MG63 (cell line): Measurements from ENCODE around the gene PARM1. TPM values are rescaled to one million over a fixed set of nuclear protein-coding genes. Genes with fewer than 3 reads are reported as not detected.
A peak's percentile ranks its signal among the peaks of the same experiment; 100 is the strongest.

ENCODE experiments used
- DNase-seq: peaks from one replicate; pipeline ENCODE4 v3.0.0-alpha.2; 2020
- H3K27me3 ChIP-seq: fragments of 250-450 bp; sonication (Bioruptor Pico); 2 replicates; pipeline ENCODE4 v1.5.1; 2020; ENCODE audit warnings: mild to moderate bottlenecking, moderate library complexity
- H3K36me3 ChIP-seq: fragments of 250-450 bp; sonication (Bioruptor Pico); 2 replicates; pipeline ENCODE4 v1.5.1; 2020; ENCODE audit warnings: mild to moderate bottlenecking, moderate library complexity
- H3K4me3 ChIP-seq: fragments of 250-450 bp; sonication (Bioruptor Pico); 2 replicates; pipeline ENCODE4 v1.5.1; 2020; ENCODE audit warnings: mild to moderate bottlenecking, moderate library complexity
- H3K9me3 ChIP-seq: fragments of 250-450 bp; sonication (Bioruptor Pico); 2 replicates; pipeline ENCODE4 v1.5.1; 2020; ENCODE audit warnings: mild to moderate bottlenecking, moderate library complexity
- total RNA-seq: library from RNA; depleted of rRNA; stranded (reverse); fragments of >200 nt; shearing (Covaris generic); gene quantifications from 2 replicates; pipeline ENCODE4 v1.2.3, GENCODE V29; 2014; ENCODE audit warnings: low replicate concordance

PARM1 gene
- total RNA-seq, 1 experiment from 2014 or later, result not detected

DNA sequence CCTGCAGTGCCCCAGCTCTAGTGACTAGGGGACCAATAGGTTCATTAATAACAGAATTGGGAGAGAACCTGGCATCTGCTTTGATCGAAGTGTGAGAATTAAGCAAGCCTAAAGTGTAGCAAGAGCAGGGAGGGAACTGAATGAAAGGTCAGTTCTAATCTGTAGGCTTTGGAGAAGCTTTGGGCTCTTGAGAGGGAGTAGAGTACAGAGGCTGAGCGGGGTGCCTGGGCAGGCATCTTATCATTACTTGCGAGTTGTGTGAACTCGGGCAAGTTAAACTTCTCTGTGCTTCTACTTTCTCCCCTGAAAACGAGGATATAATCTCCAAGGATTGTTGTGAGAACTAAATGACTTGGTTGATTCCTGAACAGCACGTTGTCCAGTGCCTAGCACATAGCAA, 906 bp upstream of the PARM1 start:
- Histone ChIP-seq H3K27me3 (peaks cover 21% of the 10 kb centered on the region), H3K9me3 (no peaks in the 10 kb centered on the region), H3K4me3 (no peak overlapping the region), H3K36me3 (no peaks in the 10 kb centered on the region)
- no peak for DNase-seq

DNA sequence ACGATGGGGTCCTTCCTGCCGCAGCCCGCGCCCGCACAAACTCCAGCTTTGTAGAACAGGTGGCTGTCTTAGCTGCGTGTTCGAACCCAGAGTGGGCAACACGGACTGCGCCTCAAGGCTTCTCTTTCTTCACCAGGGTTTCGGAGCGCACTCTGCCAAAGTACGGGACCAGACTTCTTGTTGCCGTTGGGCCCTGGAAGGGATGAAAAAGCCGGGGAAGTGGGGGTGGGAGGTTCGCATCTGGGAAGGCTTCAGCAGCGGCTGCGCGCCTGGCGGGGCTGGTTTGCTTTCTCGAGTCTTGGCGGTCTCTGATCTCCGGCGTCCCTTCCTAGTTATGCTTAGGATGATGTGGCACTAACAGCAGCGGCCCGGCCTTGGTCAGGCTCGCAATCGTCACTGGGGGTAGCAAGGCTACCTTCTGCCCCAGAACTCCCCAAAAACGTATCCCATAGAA, 673 bp downstream of the PARM1 start:
- no peak for DNase-seq
- Histone ChIP-seq H3K36me3 (no peaks in the 10 kb centered on the region), H3K4me3 (no peak overlapping the region), H3K27me3 (peaks cover 22% of the 10 kb centered on the region), H3K9me3 (no peaks in the 10 kb centered on the region)

DNA sequence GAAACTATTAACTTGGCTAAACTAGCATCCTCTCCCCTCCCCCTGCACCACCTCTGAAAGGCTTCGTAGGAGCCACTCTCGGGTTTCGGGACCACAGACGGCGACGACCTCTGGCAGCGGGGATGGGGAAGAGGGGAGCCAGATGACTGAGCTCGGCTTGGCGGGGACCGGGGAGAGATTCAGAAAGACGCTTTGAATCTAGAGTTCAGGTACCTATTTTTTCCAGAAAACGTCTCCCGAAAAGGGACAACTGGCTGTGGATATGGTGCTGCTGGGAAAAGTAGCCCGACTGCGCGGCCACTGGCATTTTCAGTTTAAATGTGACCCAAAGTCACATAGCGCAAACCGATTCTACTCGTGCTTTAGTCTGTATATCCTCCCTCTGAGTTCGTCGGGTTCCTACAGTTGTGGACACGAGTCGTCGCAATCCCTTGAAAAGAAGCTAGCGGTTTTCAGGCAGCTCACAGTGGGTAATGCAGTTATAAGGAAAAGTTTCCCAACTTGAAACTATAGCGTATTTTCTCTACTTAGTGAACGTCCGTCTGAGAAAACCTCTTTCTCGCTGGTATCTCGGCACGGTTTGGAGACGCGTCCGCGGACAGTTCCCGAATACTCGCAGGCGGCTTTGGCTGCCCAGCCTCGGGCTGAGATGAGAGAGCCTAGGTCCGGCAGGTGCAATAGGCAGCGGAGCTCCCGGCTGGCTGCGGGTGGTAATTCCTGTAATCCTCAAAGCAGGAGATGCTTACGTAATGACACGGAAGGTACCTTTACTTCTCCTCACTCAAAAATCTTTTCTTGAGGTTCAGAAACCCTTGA, 1.3 kb downstream of the PARM1 start:
- peak; percentile 10 for DNase-seq
- Histone ChIP-seq H3K4me3 (peak overlapping the region; percentile 1; the same call in 1 of the 2 replicates), H3K36me3 (no peaks in the 10 kb centered on the region), H3K27me3 (peaks cover 22% of the 10 kb centered on the region), H3K9me3 (no peaks in the 10 kb centered on the region)

DNA sequence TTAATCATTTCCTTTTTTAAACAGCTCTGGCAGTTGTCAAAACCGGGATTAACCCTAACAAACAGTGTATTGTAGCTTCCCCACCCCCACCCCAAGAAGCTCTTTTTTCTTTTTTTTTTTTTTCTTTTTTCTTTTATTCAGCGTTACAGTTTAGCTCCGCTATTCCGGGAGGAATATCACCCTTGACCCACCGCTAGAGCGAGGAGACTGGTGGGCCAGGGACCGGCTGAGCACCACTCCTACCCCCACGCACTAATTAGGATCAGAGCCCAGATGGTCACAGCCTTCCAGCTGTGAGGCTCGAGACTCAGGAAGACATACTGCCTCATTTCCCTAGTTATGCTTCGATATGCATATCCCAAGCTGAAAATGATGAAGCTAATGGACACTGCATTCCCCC, 2.0 kb downstream of the PARM1 start:
- Histone ChIP-seq H3K27me3 (peaks cover 22% of the 10 kb centered on the region), H3K4me3 (no peak overlapping the region), H3K9me3 (no peaks in the 10 kb centered on the region), H3K36me3 (no peaks in the 10 kb centered on the region)
- DNase-seq, result no peak

DNA sequence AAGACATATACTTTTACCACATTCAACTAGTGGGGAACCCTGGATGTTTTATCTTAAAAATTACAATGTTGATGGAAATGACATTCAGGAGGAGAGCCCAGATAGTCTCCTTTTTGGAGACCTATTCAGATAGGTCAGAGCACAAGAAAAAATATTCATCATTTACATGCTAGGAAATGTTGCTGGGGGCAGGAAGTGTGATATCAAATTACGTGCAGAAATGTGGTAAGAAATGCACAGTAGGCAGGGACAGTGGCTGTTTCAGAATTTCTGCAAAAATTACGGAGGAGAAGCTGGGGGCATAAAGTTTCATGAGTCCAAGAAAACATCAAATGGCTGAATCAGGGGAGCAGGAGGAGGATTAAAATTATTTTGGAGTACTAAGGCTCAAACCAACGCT, 8.2 kb downstream of the PARM1 start:
- H3K36me3 ChIP-seq, result no peaks in the 10 kb centered on the region
- no peaks in the 10 kb centered on the region for H3K9me3 ChIP-seq
- H3K27me3 ChIP-seq, result 0 out of 2 replicates have a peak, but pooled peaks cover 2% of the 10 kb centered on the region
- DNase-seq, result no peak
- H3K4me3 ChIP-seq, result no peak overlapping the region

DNA sequence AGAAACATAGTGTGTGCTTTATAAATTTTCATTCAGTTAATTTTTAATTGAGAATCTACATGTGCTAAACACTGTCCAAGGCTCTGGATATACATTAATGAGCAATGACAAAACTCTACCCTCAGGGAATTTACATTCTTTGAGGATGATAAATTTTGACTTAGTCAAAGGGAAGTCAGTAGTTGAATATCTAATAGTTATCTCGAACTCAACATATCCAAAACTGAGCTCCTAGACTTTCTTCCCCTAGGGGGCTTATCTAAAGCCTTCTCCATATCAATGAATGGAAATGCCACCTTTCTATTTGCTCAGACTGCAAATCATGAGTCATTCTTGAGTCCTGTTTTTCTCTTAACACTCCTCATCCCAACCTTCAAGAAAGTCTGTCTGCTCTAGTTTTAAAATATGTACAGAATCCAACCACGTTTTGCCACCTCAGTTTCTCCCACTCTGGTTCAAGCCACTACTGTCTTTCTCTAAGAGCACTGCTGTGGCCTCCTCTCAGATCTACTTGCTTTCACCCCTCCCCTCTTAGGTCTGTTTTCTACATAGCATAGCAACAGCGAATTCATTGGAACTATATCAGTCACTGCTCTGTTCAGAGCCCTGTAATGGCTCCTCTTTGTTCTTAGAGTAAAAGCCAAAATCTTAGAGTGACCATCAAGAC, 9.5 kb downstream of the PARM1 start:
- no peak for DNase-seq
- H3K27me3 ChIP-seq, result 0 out of 2 replicates have a peak, but pooled peaks cover 2% of the 10 kb centered on the region
- no peaks in the 10 kb centered on the region for H3K36me3 ChIP-seq
- no peak overlapping the region for H3K4me3 ChIP-seq
- no peaks in the 10 kb centered on the region for H3K9me3 ChIP-seq

DNA sequence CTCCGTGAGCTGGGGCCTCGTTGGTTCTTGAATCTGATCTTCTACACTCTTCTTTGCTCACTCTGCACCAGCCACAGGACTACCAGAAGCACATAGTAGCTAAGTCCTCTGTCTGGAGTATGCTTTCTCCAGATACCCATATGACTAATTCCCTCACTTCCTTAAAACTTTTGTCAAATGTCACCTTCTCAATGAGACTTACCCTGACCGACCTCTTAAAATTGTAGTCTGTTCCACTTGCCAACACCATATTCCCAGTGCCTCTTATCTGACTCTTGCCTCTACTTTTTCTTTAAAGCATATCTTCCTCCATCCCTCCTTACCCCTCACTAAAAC, 10.0 kb downstream of the PARM1 start:
- Histone ChIP-seq H3K4me3 (no peak overlapping the region), H3K36me3 (no peaks in the 10 kb centered on the region), H3K9me3 (no peaks in the 10 kb centered on the region), H3K27me3 (0 out of 2 replicates have a peak, but pooled peaks cover 2% of the 10 kb centered on the region)
- DNase-seq, result no peak

DNA sequence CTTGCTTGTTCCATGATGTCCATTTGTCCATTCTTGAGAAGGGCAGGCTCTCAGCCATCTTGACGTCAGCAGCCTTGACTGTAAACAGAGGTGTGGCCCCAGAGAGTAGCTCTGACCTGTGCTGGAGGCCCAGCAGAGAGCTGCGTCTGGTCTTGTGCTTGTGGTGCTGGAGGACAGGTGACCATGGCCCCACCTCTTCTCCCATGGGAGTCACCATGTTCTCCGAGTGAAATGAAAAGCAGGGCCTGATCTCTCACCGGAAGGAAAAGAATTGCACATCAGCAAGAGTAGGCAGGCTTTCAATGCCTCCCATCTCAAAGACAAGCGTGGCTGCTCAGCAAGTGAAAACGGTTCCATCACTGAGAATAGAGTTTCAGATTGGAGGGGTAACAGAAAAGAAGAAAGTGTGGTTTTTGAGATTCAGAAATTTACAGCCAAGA, 11.5 kb downstream of the PARM1 start:
- Histone ChIP-seq H3K36me3 (no peaks in the 10 kb centered on the region), H3K27me3 (no peaks in the 10 kb centered on the region), H3K4me3 (no peak overlapping the region), H3K9me3 (no peaks in the 10 kb centered on the region)
- DNase-seq, result no peak

DNA sequence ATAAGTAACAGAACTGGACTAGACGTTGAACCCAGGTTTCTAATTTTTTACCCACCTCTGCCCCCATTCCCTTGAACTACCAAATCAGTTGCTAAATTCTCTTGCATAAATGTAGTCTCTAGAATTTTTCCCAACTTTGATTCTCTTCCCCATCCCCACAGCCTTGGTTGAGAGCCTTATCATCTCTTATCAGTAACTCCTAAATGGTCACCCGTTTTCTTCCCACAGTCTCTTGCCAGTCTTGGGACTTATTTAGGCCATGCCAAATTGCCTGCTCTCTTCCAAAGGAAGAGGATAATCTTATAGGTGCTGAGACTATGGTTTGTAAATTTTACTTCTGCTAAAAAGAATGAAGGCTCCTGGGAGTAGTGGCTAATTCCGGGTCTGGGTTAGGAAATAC, 13.3 kb downstream of the PARM1 start:
- H3K36me3 ChIP-seq, result no peaks in the 10 kb centered on the region
- no peak for DNase-seq
- no peak overlapping the region for H3K4me3 ChIP-seq
- no peaks in the 10 kb centered on the region for H3K27me3 ChIP-seq
- no peaks in the 10 kb centered on the region for H3K9me3 ChIP-seq

DNA sequence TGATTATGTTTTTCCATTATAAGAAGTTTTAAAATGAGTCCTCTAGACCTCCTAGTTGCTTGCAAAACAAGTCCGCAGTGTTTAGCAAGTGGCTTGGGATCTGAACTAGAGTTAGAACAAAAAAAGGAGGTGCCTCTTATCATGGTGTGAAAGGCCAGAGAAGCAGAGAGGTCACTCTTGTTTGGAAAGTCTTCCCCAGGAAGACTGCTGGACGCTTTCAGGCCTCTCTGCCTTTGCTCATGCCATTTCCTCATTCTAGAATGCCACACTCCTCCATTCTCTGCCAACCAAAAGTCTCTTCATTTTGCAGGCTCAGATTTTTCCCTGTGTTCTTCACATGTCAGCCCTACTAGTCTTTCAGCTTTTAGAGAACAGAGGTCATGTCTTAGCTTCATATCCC, 14.9 kb downstream of the PARM1 start:
- Histone ChIP-seq H3K27me3 (no peaks in the 10 kb centered on the region), H3K9me3 (no peaks in the 10 kb centered on the region), H3K4me3 (no peak overlapping the region), H3K36me3 (no peaks in the 10 kb centered on the region)
- no peak for DNase-seq

DNA sequence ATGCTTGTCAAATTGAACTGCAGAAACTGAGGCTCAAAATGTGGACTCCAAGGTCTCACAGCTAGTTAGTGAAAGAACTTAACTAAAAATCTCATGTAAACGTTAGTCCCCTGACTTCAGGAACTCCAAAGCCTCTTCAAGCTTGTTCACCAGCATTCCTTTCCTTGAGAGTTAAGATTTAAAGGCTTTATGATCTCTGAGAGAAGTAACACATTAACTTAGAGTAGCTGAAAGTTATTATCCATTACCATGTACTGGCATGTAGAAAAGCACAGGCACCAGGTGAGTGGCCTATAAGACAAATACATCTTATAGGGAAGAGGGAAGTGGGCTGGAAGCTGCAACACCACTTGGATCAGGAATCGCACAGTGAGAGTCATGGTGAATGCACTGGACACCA, 15.3 kb downstream of the PARM1 start:
- no peak for DNase-seq
- no peaks in the 10 kb centered on the region for H3K9me3 ChIP-seq
- H3K36me3 ChIP-seq, result no peaks in the 10 kb centered on the region

DNA sequence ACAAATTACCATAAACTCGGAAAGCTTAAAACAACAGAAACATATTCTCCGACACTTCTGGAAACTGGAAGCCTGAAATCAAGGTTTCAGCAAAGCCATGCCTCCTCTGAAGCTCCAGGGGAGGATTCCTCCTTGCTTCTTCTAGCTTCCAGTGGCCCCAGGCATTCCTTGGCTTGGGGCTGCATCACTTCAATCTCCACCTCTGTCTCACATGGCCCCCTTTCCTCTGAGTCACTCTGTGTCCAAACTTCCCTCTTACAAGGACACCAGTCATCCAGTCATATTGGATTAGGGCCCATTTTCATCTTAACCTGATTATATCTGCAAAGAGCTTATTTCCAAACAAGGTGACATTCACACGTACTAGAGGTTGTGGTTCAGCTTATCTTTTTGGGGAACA, 17.3 kb downstream of the PARM1 start:
- Histone ChIP-seq H3K36me3 (no peaks in the 10 kb centered on the region), H3K4me3 (no peak overlapping the region), H3K9me3 (no peaks in the 10 kb centered on the region), H3K27me3 (no peaks in the 10 kb centered on the region)
- DNase-seq, result no peak

More for the DNA sequence above, 15.3 kb downstream of the PARM1 start:
- no peak overlapping the region for H3K4me3 ChIP-seq
- H3K27me3 ChIP-seq, result no peaks in the 10 kb centered on the region

DNA sequence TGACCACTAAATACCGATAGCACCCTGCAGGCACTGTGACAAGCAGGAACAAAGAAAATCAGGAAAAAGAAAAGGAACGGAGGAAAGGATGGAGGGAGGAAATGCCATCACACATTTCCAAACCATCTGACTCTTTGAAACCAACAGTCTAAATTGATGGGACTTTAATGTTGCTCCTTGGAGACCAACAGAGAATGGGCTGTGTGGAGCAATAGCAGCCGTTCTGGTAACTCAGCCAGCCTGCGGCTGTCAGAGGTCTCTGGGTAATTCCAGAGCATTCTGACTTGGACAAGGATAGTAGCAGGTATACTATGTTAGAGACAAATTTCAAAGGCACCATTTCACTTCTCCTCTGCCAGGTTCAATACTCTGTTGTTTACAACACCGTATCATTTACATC, 18.0 kb downstream of the PARM1 start:
- no peak overlapping the region for H3K4me3 ChIP-seq
- no peaks in the 10 kb centered on the region for H3K9me3 ChIP-seq
- DNase-seq, result no peak
- no peaks in the 10 kb centered on the region for H3K36me3 ChIP-seq
- no peaks in the 10 kb centered on the region for H3K27me3 ChIP-seq

DNA sequence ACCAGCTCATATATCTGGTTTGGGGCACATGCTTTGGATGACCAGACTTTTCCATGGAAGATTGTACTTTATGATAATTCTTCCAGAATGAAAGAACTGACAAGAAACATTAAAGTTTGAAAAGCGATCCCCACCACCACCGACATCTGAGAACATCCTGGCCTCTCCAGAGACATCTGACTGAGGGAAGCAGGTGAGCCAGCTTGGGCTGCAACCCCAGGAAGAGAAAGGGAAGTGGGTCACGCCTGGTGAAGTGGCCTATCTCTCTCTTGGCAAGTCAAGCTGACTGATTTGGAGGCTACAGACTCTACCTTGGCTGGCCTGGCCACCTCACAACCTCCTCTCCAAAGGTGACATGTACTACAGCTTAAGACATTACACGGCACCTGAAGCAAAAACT, 20.7 kb downstream of the PARM1 start:
- no peaks in the 10 kb centered on the region for H3K9me3 ChIP-seq
- H3K27me3 ChIP-seq, result no peaks in the 10 kb centered on the region
- no peaks in the 10 kb centered on the region for H3K36me3 ChIP-seq
- no peak overlapping the region for H3K4me3 ChIP-seq
- no peak for DNase-seq

DNA sequence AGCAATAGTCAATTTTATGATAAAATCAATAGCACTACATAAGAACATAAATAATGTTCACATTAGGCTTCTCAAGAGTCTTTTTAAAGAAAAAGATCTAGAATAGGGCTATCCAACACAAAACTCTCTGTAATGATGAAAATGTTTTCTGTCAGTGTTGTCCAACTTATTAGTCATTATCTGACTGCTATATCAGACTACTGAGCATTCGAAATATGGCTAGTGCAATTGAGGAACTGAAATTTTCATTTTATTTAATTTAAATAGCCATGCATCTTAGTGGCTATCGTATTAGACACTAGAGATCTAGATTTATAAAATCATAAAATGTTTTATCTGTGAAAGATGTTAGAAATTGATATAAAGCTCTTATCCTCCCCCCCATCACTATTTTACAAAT, 26.0 kb downstream of the PARM1 start:
- H3K27me3 ChIP-seq, result no peaks in the 10 kb centered on the region
- no peaks in the 10 kb centered on the region for H3K36me3 ChIP-seq
- H3K9me3 ChIP-seq, result no peaks in the 10 kb centered on the region
- no peak overlapping the region for H3K4me3 ChIP-seq
- DNase-seq, result no peak

DNA sequence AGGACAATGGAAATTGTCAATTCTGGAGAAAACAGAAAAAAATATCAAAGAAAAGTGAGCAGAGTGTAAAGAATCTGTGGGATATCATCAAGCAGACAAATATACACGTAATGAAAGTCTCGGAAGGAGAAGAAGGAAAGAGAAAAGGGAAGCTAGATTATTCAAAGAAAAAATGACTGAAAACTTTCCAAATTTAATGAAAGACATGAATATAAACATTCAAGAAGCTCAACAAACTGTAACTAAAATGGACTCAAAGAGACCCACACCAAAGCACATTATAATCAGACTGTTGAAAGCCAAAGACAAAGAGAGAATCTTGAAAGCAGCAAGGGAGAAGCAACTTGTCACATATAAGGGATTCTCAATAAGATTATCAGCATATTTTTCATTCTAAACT, 28.3 kb downstream of the PARM1 start:
- no peak overlapping the region for H3K4me3 ChIP-seq
- no peaks in the 10 kb centered on the region for H3K27me3 ChIP-seq
- H3K9me3 ChIP-seq, result no peaks in the 10 kb centered on the region
- H3K36me3 ChIP-seq, result no peaks in the 10 kb centered on the region
- no peak for DNase-seq

DNA sequence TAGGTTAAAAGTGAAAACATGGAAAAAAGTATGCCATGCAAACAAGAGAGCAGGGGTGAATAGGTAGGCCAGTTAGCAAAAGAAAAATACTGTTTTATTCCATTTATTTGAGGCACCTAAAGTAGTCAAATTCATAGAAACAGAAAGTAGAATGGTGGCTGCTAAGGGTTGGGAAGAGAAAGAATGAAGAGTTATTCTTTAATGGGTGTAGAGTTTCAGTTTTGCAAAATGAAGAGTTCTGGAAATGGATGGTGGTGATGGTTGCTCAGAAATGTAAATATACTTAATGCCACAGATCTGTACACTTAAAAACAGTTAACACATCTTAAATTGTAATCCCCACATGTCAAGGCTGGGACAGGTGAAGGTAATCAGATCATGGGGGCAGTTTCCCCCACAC, 29.7 kb downstream of the PARM1 start:
- DNase-seq, result no peak
- no peaks in the 10 kb centered on the region for H3K27me3 ChIP-seq
- no peaks in the 10 kb centered on the region for H3K36me3 ChIP-seq
- no peak overlapping the region for H3K4me3 ChIP-seq
- no peaks in the 10 kb centered on the region for H3K9me3 ChIP-seq

DNA sequence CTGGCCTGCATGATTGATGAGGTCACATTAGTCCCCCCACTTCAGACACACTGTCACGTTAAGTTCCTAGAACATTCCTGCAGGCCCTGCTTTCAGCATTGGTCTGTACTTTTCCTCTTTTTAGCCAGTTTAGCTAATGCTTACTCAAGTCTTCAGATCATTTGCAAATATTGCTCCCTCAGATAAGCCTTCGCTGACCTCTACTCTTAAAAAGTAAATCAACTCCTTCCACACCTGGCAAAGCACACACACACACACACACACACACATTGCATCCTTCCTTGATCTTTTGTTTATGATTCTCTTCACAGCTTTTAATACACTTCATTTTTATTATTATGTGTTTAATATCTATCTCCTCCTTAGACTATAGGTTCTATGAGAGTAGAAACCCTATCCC, 31.4 kb downstream of the PARM1 start:
- no peaks in the 10 kb centered on the region for H3K36me3 ChIP-seq
- no peak overlapping the region for H3K4me3 ChIP-seq
- H3K9me3 ChIP-seq, result no peaks in the 10 kb centered on the region
- no peaks in the 10 kb centered on the region for H3K27me3 ChIP-seq
- DNase-seq, result no peak
